PC-9 (cell line): Measurements from ENCODE around the gene CGB5. TPM values are rescaled to one million over a fixed set of nuclear protein-coding genes. Genes with fewer than 3 reads are reported as not detected.

Source experiments
- BruUV-seq: library from RNA; stranded (reverse); fragments of 400-500 nt; replicated peaks from 2 replicates; lab custom pipeline; 2021; lab: Mats Ljungman, UMichigan
- CTCF ChIA-PET: fragments of 300-600 bp; sonication (Branson Sonifier 250); formaldehyde crosslinking; loops from one replicate; lab custom pipeline; 2022; ENCODE audit warnings: antibody characterized with exemption; lab: Charles Lee
- POLR2A ChIA-PET: fragments of 300-600 bp; sonication (Branson Sonifier 250); formaldehyde crosslinking; loops from one replicate; lab custom pipeline; 2022; ENCODE audit warnings: antibody characterized with exemption; ENCODE audit not compliant: unreplicated experiment; lab: Charles Lee
- DNase-seq, 2 experiments: peaks; one replicate each; pipeline versions ENCODE4 v3.0.0 to v3.0.0-alpha.2; 2015 to 2022; ENCODE audit warnings: mixed read lengths in 1 of 2
- H2AFZ ChIP-seq: fragments of 200-600 bp; sonication (generic); 2 replicates; pipeline ENCODE4 v1.8.1; 2017; ENCODE audit warnings: antibody characterized with exemption
- H3F3A ChIP-seq: fragments of 200-600 bp; sonication (generic); 2 replicates; pipeline ENCODE4 v1.8.1; 2017; ENCODE audit warnings: antibody characterized with exemption, mild to moderate bottlenecking, low read depth; ENCODE audit not compliant: insufficient read depth
- H3K27ac ChIP-seq: fragments of 200-600 bp; sonication (generic); 2 replicates; pipeline ENCODE4 v1.6.1; 2016; ENCODE audit warnings: mixed run types
- H3K27me3 ChIP-seq: fragments of 200-600 bp; sonication (generic); 2 replicates; pipeline ENCODE4 v1.6.1; 2016; ENCODE audit warnings: low read depth, mixed run types; ENCODE audit not compliant: insufficient read depth
- H3K36me3 ChIP-seq: fragments of 200-600 bp; sonication (generic); 2 replicates; pipeline ENCODE4 v1.6.1; 2016; ENCODE audit warnings: low read depth, mixed run types
- H3K4me1 ChIP-seq: fragments of 200-600 bp; sonication (generic); replicated peaks from 2 replicates; pipeline ENCODE4 v1.6.1; 2016; ENCODE audit warnings: mixed run types; ENCODE audit not compliant: insufficient read depth
- H3K4me2 ChIP-seq: fragments of 200-600 bp; sonication (generic); 2 replicates; pipeline ENCODE4 v1.6.1; 2017; ENCODE audit warnings: mixed run types
- H3K4me3 ChIP-seq: fragments of 200-600 bp; sonication (generic); 2 replicates; pipeline ENCODE4 v1.6.1; 2016; ENCODE audit warnings: mixed run types
- H3K79me2 ChIP-seq: fragments of 200-600 bp; sonication (generic); 2 replicates; pipeline ENCODE4 v1.6.1; 2017; ENCODE audit warnings: low read depth, mixed run types
- H3K9me2 ChIP-seq: fragments of 200-600 bp; sonication (generic); 2 replicates; pipeline ENCODE4 v1.8.1; 2017; ENCODE audit warnings: mild to moderate bottlenecking; ENCODE audit not compliant: insufficient read depth
- H3K9me3 ChIP-seq: fragments of 200-600 bp; sonication (generic); 2 replicates; pipeline ENCODE4 v1.8.1; 2016; ENCODE audit warnings: low read depth; ENCODE audit not compliant: insufficient read depth
- H4K20me1 ChIP-seq: fragments of 200-600 bp; sonication (generic); 2 replicates; pipeline ENCODE4 v1.8.1; 2017; ENCODE audit not compliant: insufficient read depth
- CTCF ChIP-seq: fragments of 200-600 bp; sonication (generic); conservative IDR thresholded peaks from 2 replicates; pipeline ENCODE4 v1.6.1; 2017; ENCODE audit warnings: mixed run types, antibody characterized with exemption, mild to moderate bottlenecking, moderate library complexity
- EZH2 ChIP-seq: fragments of 200-600 bp; sonication (generic); IDR thresholded peaks from 2 replicates; pipeline ENCODE4 v1.8.0; 2017; ENCODE audit warnings: antibody characterized with exemption, low read depth
- intact Hi-C: fragments of 100-400 bp; cut with micrococcal nuclease; formaldehyde crosslinking; loops from one replicate; pipeline ENCODE4 v1.10.0; 2022; ENCODE audit not compliant: unreplicated experiment
- total RNA-seq: library from RNA; stranded (reverse); gene quantifications from 2 replicates; pipeline ENCODE4 v1.2.3, GENCODE V29; 2021

CGB5 gene
- total RNA-seq, 1 experiment from 2014 or later, result 1.9 TPM

GRCh38 chr19:49070416-49070815 lies 26.8 kb downstream of the CGB5 start:
- Histone ChIP-seq H3K79me2 (no peaks in the 10 kb centered on the region), H3K27me3 (peaks cover 41% of the 10 kb centered on the region), H3K36me3 (no peaks in the 10 kb centered on the region), H3K9me2 (no peaks in the 10 kb centered on the region), H4K20me1 (no peaks in the 10 kb centered on the region), H3K4me3 (no peak overlapping the region), H3F3A (peaks cover 19% of the 10 kb centered on the region; the same call in 1 of the 2 replicates), H3K9me3 (no peaks in the 10 kb centered on the region), H3K4me2 (no peak overlapping the region), H3K27ac (no peak overlapping the region), H3K4me1 (peaks cover 10% of the 10 kb centered on the region; the same call in 1 of the 2 replicates), H2AFZ (no peak overlapping the region)
- CTCF ChIA-PET, result no interaction called here
- intact Hi-C loops, result no loop called here
- TF ChIP-seq EZH2 (no peak), CTCF (no peak)
- DNase-seq, result no peak
- POLR2A ChIA-PET, result interaction anchor here (0.6 kb wide), 1 partner anchor 77 kb away, joined by 7 read pairs; the partner anchor contains the start of gene RUVBL2
- BruUV-seq, result no TSS peak

- Histone ChIP-seq H3K79me2 (no peaks in the 10 kb centered on the region), H2AFZ (no peak overlapping the region), H3K9me2 (no peaks in the 10 kb centered on the region), H3K4me1 (peaks cover 10% of the 10 kb centered on the region; the same call in 1 of the 2 replicates), H3K36me3 (no peaks in the 10 kb centered on the region), H3K4me3 (no peak overlapping the region), H3K4me2 (no peak overlapping the region), H4K20me1 (no peaks in the 10 kb centered on the region), H3F3A (peaks cover 16% of the 10 kb centered on the region; the same call in 1 of the 2 replicates), H3K27ac (no peak overlapping the region), H3K9me3 (no peaks in the 10 kb centered on the region), H3K27me3 (peaks cover 30% of the 10 kb centered on the region)
- TF ChIP-seq CTCF (no peak), EZH2 (no peak)
- BruUV-seq, result no TSS peak
- POLR2A ChIA-PET, result no interaction called here
- CTCF ChIA-PET, result no interaction called here
- intact Hi-C loops, result no loop called here
- no peak for DNase-seq
Measured at GRCh38 chr19:49071860-49072547, 28.4 kb downstream of the CGB5 start.

DNA sequence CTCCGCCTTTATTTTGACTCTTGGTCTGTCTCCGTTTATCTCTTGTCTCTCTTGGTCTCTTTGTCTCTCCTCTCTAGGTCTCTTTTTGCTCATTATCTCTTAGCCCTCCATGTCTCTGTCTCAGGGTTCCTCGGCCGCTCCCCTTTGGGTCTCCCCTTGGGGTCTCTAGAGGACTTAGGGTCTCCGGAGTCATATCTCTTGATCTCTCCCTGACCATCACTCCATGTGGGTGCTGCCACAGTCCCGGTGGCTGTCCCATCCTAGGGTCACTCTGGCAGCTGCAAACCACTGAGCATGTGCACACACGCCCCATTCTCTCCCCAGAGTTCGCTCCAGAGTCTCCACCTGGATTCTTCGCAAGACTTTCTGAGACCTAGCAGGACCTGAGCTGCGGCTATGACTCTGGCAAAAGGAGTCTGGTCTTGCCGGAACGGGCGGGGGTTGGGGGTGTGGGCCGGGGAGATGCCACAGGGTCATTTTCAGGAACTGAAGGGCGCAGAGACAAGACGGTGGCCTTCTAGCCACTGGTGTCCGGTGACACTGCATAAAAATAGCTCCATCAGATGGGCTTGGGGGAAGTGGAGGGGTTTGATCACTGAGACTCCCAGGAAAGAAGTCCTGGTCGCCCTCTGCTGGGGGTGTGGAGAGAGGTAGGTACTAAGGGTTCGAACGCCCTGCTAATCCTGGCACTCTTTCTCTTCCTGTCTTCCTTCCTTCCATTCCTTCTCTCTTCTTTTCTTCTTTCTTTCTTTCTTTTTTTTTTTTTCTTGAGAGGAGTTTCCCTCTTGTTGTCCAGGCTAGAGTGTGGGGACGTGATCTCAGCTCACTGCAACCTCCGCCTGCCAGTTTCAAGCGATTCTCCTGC lies 30.1 kb downstream of the CGB5 start:
- POLR2A ChIA-PET, result interaction anchor here (0.5 to 1.1 kb wide), 2 partner anchors 75 to 336 kb away, joined by 8 to 15 read pairs; no protein-coding TSS in a partner anchor
- H3K36me3 ChIP-seq, result no peaks in the 10 kb centered on the region
- H3K4me2 ChIP-seq, result peak overlapping the region; percentile 42
- H3K9me2 ChIP-seq, result no peaks in the 10 kb centered on the region
- peaks cover 29% of the 10 kb centered on the region for H3K27me3 ChIP-seq
- BruUV-seq, result no TSS peak
- no peak overlapping the region for H3K4me3 ChIP-seq
- H3K4me1 ChIP-seq, result peaks cover 10% of the 10 kb centered on the region; the same call in 1 of the 2 replicates
- H4K20me1 ChIP-seq, result no peaks in the 10 kb centered on the region
- H3F3A ChIP-seq, result 0 out of 2 replicates have a peak, but pooled peaks cover 8% of the 10 kb centered on the region
- peak in 1 of 2 experiments; percentile 56 for DNase-seq
- intact Hi-C loops, result loop anchor here (2.0 kb wide), 3 partner anchors 75 to 285 kb away; no protein-coding TSS in a partner anchor
- H3K79me2 ChIP-seq, result no peaks in the 10 kb centered on the region
- TF ChIP-seq EZH2 (no peak), CTCF (peak; percentile 23; the same call in 1 of the 2 replicates)
- no peaks in the 10 kb centered on the region for H3K9me3 ChIP-seq
- CTCF ChIA-PET, result interaction anchor here (0.5 to 1.3 kb wide), 8 partner anchors 9 to 775 kb away, joined by 3 to 12 read pairs (median 6); partner anchors contain the start of genes GYS1, NTF4 and RUVBL2
- H2AFZ ChIP-seq, result no peak overlapping the region
- H3K27ac ChIP-seq, result no peak overlapping the region
